Endothelial cell of umbilical vein (primary cell): ENCODE data around the gene JAGN1. TPM values are rescaled to one million over a fixed set of nuclear protein-coding genes. Genes with fewer than 3 reads are reported as not detected.

Experiments used
- BruUV-seq: library from RNA; stranded (reverse); fragments of 400-500 nt; replicated peaks from 2 replicates; lab custom pipeline; 2021; lab: Mats Ljungman, UMichigan
- CTCF ChIA-PET: fragments of 300-600, 350-600 bp; sonication (Branson Sonifier 250); formaldehyde crosslinking; loops from one replicate; lab custom pipeline; 2021; ENCODE audit warnings: antibody characterized with exemption, inconsistent platforms; lab: Charles Lee
- POLR2A ChIA-PET: fragments of 300-600, 350-600 bp; sonication (Branson Sonifier 250); formaldehyde crosslinking; loops from one replicate; lab custom pipeline; 2021; ENCODE audit warnings: antibody characterized with exemption, inconsistent platforms; lab: Charles Lee
- DNase-seq: peaks from one replicate; pipeline ENCODE4 v3.0.0-alpha.2; 2011; ENCODE audit warnings: low read depth, low spot score
- FAIRE-seq: peaks from 2 replicates; lab custom pipeline; 2011; peaks lifted over from hg19 to GRCh38; lab: Jason Lieb, UNC
- H2AFZ ChIP-seq: 2 replicates; pipeline ENCODE4 v1.6.0; 2012; ENCODE audit warnings: low read depth, low read length, control low read depth, inconsistent platforms
- H3K27ac ChIP-seq: 2 replicates; pipeline ENCODE4 v1.5.1; 2011; ENCODE audit warnings: low read depth, mild to moderate bottlenecking, control low read depth, low read length, moderate library complexity; ENCODE audit not compliant: insufficient read depth
- H3K27me3 ChIP-seq, 2 experiments: 2 replicates each; pipeline versions ENCODE4 v1.6.0 to v1.6.1; 2011; ENCODE audit warnings: low read length in 2 of 2, mixed read lengths in 1 of 2; ENCODE audit not compliant: control insufficient read depth in 2 of 2, insufficient read depth in 2 of 2
- H3K36me3 ChIP-seq, 2 experiments: 2 replicates in 1 of 2; 3 replicates in 1 of 2; pipeline ENCODE4 v1.5.1; 2011; ENCODE audit warnings: low read length in 2 of 2, mild to moderate bottlenecking in 1 of 2, moderate library complexity in 1 of 2; ENCODE audit not compliant: control insufficient read depth in 2 of 2, insufficient read depth in 2 of 2; ENCODE audit errors: extremely low read depth in 1 of 2
- H3K4me1 ChIP-seq: 3 replicates; pipeline ENCODE4 v1.5.1; 2011; ENCODE audit warnings: mild to moderate bottlenecking, low read length; ENCODE audit not compliant: control insufficient read depth, insufficient read depth; ENCODE audit errors: extremely low read depth
- H3K4me2 ChIP-seq: 2 replicates; pipeline ENCODE4 v1.6.1; 2011; ENCODE audit warnings: low read length, control low read depth, mixed read lengths; ENCODE audit not compliant: insufficient read depth
- H3K4me3 ChIP-seq, 3 experiments: fragments of 200-600 bp in 1 of 3; sonication (generic), shearing (Covaris generic) in 1 of 3; replicated peaks in 1 of 3; 2 replicates each; pipeline ENCODE4 v1.5.1; 2011 to 2016; ENCODE audit warnings: control low read depth in 3 of 3, low read length in 3 of 3, mild to moderate bottlenecking in 2 of 3, inconsistent platforms in 1 of 3, low read depth in 1 of 3, moderate library complexity in 1 of 3; ENCODE audit not compliant: insufficient read depth in 1 of 3
- H3K79me2 ChIP-seq: 2 replicates; pipeline ENCODE4 v1.6.0; 2012; ENCODE audit warnings: low read length, inconsistent platforms; ENCODE audit not compliant: control insufficient read depth, insufficient read depth
- H3K9ac ChIP-seq: replicated peaks from 2 replicates; pipeline ENCODE3; 2011; ENCODE audit warnings: low read length, control low read depth; ENCODE audit not compliant: insufficient read depth; ENCODE audit errors: extremely low read depth
- H3K9me1 ChIP-seq: replicated peaks from 3 replicates; pipeline ENCODE4 v1.6.0; 2011; ENCODE audit warnings: mild to moderate bottlenecking, low read length; ENCODE audit not compliant: control insufficient read depth, insufficient read depth; ENCODE audit errors: extremely low read depth
- H3K9me3 ChIP-seq: replicated peaks from 2 replicates; pipeline ENCODE4 v1.5.1; 2012; ENCODE audit warnings: low read length, inconsistent platforms; ENCODE audit not compliant: control insufficient read depth, insufficient read depth
- H4K20me1 ChIP-seq: replicated peaks from 2 replicates; pipeline ENCODE3; 2011; ENCODE audit warnings: mild to moderate bottlenecking, low read length; ENCODE audit not compliant: control insufficient read depth, insufficient read depth; ENCODE audit errors: extremely low read depth
- CTCF ChIP-seq, 2 donors: IDR thresholded peaks; 1 replicate in 1 of 2; 2 replicates in 1 of 2; pipeline ENCODE4 v1.5.1; 2011; ENCODE audit warnings: low read length in 2 of 2, mild to moderate bottlenecking in 2 of 2, moderate library complexity in 2 of 2, control low read depth in 1 of 2, inconsistent platforms in 1 of 2, low read depth in 1 of 2; ENCODE audit not compliant: insufficient read depth in 1 of 2; ENCODE audit errors: extremely low read depth in 1 of 2
- EZH2 ChIP-seq: IDR thresholded peaks from 2 replicates; pipeline ENCODE4 v1.6.1; 2012; ENCODE audit warnings: borderline replicate concordance, low read depth, mild to moderate bottlenecking, moderate library complexity, low read length, inconsistent platforms; ENCODE audit not compliant: severe bottlenecking
- FOS ChIP-seq: IDR thresholded peaks from 2 replicates; pipeline ENCODE4 v1.6.1; 2011; ENCODE audit warnings: mild to moderate bottlenecking, low read length, moderate library complexity, borderline replicate concordance; ENCODE audit not compliant: insufficient read depth
- GATA2 ChIP-seq: IDR thresholded peaks from 2 replicates; pipeline ENCODE4 v1.7.0; 2011; ENCODE audit warnings: low read depth, mild to moderate bottlenecking, moderate library complexity, mixed read lengths, low read length; ENCODE audit not compliant: insufficient read length, insufficient read depth
- JUN ChIP-seq: IDR thresholded peaks from 2 replicates; pipeline ENCODE4 v1.6.1; 2011; ENCODE audit warnings: borderline replicate concordance, low read depth; ENCODE audit not compliant: insufficient read length, insufficient read depth
- MYC ChIP-seq: IDR thresholded peaks from one replicate; pipeline ENCODE4 v1.6.1; 2011; ENCODE audit warnings: mild to moderate bottlenecking, low read depth, low read length
- POLR2A ChIP-seq: IDR thresholded peaks from 2 replicates; pipeline ENCODE4 v1.6.1; 2012; ENCODE audit warnings: low read depth, mild to moderate bottlenecking, control low read depth, low read length
- POLR2AphosphoS5 ChIP-seq: IDR thresholded peaks from 2 replicates; pipeline ENCODE4 v1.6.1; 2012; ENCODE audit warnings: low read depth, mild to moderate bottlenecking, control low read depth, low read length, moderate library complexity; ENCODE audit not compliant: insufficient read depth
- dilution Hi-C: fragments of 300-500 bp; cut with MboI; formaldehyde crosslinking; loops from one replicate; pipeline ENCODE4 v1.15.0; 2019; ENCODE audit warnings: low sequenced_read_pairs; ENCODE audit not compliant: extremely low pct_ligation_motif_present
- intact Hi-C: fragments of 100-400 bp; cut with micrococcal nuclease; formaldehyde crosslinking; loops from one replicate; pipeline ENCODE4 v1.10.0; 2022
- polyA plus RNA-seq, 4 experiments: library from polyadenylated mRNA; depleted of rRNA in 3 of 4; stranded (reverse) in 3 of 4; unstranded in 1 of 4; fragments of >200 nt; gene quantifications; 2 replicates each; pipeline versions ENCODE4 v1.2.1 to v1.2.3, GENCODE V29; 2011 to 2012; ENCODE audit warnings: missing spikeins in 1 of 4
- total RNA-seq: library from RNA; stranded (reverse); gene quantifications from 2 replicates; pipeline ENCODE4 v1.2.3, GENCODE V29; 2021
- TF ChIP-seq, protein P1 (sequence below): IDR thresholded peaks from 2 replicates; pipeline ENCODE4 v1.6.1; 2011; ENCODE audit not compliant: insufficient read depth, insufficient read length

The JAGN1 gene
- total and polyA plus RNA-seq, 2 donors (not counting 3 experiments of a cell fraction or from before 2014, with no cell fraction given), result 29.6 to 46.5 TPM

DNA sequence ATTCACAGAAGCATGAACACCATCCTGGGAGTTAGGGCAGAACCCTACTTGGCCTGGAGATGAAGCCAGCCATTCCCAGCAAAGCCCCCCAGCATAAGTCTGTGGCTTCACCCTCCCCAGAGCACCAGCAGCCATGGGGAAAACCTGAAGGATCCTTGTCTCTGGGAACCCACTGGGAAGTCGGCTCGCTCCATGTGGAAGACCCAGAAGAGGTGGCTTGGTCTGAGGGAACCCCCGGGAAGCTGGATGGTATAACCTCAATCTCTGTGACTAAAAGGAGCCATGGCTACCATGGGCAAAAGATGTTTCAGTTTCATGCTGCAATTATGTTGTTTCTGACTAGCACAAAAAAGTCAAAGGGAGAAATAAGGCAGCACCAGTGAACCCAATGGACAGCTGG lies 34.8 kb upstream of the JAGN1 start:
- H3K27me3 ChIP-seq, result no peaks in the 10 kb centered on the region
- no peaks in the 10 kb centered on the region for H3K9me3 ChIP-seq
- H3K79me2 ChIP-seq, result no peaks in the 10 kb centered on the region
- no peaks in the 10 kb centered on the region for H3K4me1 ChIP-seq
- no peak for DNase-seq
- H3K36me3 ChIP-seq, result no peaks in the 10 kb centered on the region
- intact Hi-C loops, result no loop called here
- dilution Hi-C loops, result no loop called here
- no peak overlapping the region for H3K4me2 ChIP-seq
- TF ChIP-seq POLR2A, result no peak
- TF ChIP-seq JUN, result no peak
- TF ChIP-seq CTCF (IDR thresholded peaks at IDR 0.05; ENCODE audit: extremely low read depth in 1 of 2, insufficient read depth in 1 of 2, low read depth in 1 of 2, low read length in 2 of 2), result no peak
- TF ChIP-seq MYC, result no peak
- TF ChIP-seq, protein P1, sequence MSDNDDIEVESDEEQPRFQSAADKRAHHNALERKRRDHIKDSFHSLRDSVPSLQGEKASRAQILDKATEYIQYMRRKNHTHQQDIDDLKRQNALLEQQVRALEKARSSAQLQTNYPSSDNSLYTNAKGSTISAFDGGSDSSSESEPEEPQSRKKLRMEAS, result no peak
- no peak for TF ChIP-seq POLR2AphosphoS5
- TF ChIP-seq EZH2, result no peak
- TF ChIP-seq GATA2, result no peak
- TF ChIP-seq FOS, result no peak
- H3K27ac ChIP-seq, result no peak overlapping the region
- no TSS peak for BruUV-seq
- ChIA-PET CTCF (no interaction called here), POLR2A (no interaction called here)
- H4K20me1 ChIP-seq, result no peaks in the 10 kb centered on the region
- H2AFZ ChIP-seq, result no peak overlapping the region
- H3K4me3 ChIP-seq, result no peak overlapping the region
- no peak overlapping the region for H3K9ac ChIP-seq
- no peaks in the 10 kb centered on the region for H3K9me1 ChIP-seq
- peak; percentile 57 for FAIRE-seq
